ENCODE results near the gene AQP1. TPM values are rescaled to one million over a fixed set of nuclear protein-coding genes. Genes with fewer than 3 reads are reported as not detected.

AQP1 gene
- total RNA-seq, 4 donors from 2014 or later: 81.9 to 149 (median 113) TPM

DNA sequence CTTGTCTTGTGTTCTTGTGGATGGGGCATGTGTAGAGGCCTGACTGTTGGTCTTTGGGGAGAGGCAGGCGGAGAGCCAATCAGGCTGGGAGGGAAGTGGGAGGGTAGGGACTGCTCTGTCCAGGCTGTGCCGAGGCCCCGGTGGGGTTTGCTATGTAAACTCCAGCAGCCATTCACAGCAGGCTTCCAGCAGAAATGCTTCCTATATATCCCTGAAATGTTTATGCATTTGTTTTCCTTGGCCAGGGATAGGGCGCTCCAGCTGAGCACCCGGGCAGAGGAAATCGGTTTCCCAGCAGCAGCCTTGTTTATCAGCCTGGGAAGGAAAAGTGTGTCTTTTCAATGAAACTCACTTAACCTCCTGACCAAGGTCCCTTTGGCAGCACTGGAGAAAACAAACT, 18.3 kb upstream of the AQP1 start:
- TF ChIP-seq POLR2A (IDR thresholded peaks at IDR 0.05): no peak
- TF ChIP-seq, protein P1, sequence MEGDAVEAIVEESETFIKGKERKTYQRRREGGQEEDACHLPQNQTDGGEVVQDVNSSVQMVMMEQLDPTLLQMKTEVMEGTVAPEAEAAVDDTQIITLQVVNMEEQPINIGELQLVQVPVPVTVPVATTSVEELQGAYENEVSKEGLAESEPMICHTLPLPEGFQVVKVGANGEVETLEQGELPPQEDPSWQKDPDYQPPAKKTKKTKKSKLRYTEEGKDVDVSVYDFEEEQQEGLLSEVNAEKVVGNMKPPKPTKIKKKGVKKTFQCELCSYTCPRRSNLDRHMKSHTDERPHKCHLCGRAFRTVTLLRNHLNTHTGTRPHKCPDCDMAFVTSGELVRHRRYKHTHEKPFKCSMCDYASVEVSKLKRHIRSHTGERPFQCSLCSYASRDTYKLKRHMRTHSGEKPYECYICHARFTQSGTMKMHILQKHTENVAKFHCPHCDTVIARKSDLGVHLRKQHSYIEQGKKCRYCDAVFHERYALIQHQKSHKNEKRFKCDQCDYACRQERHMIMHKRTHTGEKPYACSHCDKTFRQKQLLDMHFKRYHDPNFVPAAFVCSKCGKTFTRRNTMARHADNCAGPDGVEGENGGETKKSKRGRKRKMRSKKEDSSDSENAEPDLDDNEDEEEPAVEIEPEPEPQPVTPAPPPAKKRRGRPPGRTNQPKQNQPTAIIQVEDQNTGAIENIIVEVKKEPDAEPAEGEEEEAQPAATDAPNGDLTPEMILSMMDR (IDR thresholded peaks at IDR 0.05 in 4 of 5, conservative IDR thresholded peaks at IDR 0.05 in 1 of 5): no peak
- Histone ChIP-seq H3K4me3 (no peak overlapping the region), H3K27me3 (no peaks in the 10 kb centered on the region), H3K27ac (peak overlapping the region in 3 of 4 donors; percentile 14 to 65 (median 50)), H3K9me3 (no peaks in the 10 kb centered on the region), H3K36me3 (no peaks in the 10 kb centered on the region), H3K4me1 (peaks cover 16 to 24% of the 10 kb centered on the region in 2 donors)
- in situ Hi-C loops (cut with MboI; ENCODE audit: low sequenced_read_pairs in 4 of 4) (no loop called here), intact Hi-C loops (cut with DNase I; ENCODE audit: low total_unique reads) (no loop called here)
- peak; percentile 29 to 41 for ATAC-seq
- no peak for DNase-seq

DNA sequence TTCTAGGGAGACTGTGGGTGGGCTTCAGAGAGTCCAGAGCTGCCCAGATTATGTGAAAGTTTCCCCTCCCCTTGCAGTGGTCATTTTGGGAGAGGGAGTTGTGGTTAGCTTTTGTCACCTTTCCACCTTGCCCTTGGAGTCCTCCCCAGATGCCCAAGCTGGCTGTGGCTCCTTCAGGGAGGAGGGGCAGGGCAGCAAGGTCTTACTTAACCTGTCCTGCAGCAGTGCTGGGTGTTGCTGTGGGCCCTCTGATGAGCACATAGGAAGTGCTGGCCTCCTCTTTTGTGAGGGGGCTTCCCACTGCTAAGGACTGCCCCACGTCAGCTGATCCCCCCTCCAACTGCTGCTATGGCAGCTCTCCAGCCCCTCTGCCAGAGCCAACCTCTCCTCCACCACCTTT, 17.6 kb upstream of the AQP1 start:
- ATAC-seq: no peak
- Histone ChIP-seq H3K4me1 (peaks cover 16 to 24% of the 10 kb centered on the region in 2 donors), H3K9me3 (no peaks in the 10 kb centered on the region), H3K4me3 (no peak overlapping the region), H3K36me3 (no peaks in the 10 kb centered on the region), H3K27ac (peak overlapping the region; percentile 11 to 65 (median 32)), H3K27me3 (no peaks in the 10 kb centered on the region)
- TF ChIP-seq, protein P1 (IDR thresholded peaks at IDR 0.05 in 4 of 5, conservative IDR thresholded peaks at IDR 0.05 in 1 of 5): no peak
- no peak for TF ChIP-seq POLR2A (IDR thresholded peaks at IDR 0.05)
- in situ Hi-C loops (cut with MboI; ENCODE audit: low sequenced_read_pairs in 4 of 4): no loop called here
- intact Hi-C loops (cut with DNase I; ENCODE audit: low total_unique reads): no loop called here
- DNase-seq: no peak

DNA sequence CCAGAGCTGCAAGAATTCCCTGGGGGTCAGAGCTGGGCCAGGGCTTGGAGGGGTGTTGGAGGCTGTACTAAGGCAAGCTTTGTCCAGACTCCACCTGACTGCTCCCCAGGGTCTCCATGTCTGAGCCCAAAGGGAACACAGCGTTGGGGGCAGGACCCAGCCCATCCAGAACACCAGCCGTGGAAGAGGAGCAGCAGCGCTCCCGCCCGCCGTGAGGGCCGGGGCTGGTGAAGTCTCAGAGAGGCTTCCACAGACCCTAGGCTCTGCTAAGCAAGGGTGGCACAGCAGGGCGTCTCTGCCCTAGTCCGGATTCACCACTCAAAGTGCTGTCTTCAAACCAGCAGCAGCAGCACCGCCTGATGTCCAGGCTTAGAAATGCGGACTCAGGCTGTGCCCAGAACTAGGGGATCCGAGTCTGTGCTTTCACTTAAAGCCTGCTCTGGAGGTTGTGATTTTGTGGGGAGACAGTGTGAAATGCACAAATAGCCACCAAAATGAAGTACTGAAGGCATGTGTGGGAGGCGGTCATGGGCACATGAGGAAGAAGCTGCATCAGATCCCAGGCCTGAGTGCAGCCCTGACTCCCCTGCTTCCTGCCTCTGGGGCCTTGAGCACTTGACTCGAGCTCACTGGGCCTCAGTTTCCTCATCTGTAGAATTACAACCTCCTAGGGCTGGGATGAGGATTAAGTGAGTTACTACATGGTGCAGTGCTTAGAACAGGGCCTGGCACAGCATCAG, 16.6 kb upstream of the AQP1 start:
- ATAC-seq (no peak), DNase-seq (no peak)
- no peak for TF ChIP-seq POLR2A (IDR thresholded peaks at IDR 0.05)
- TF ChIP-seq, protein P1 (IDR thresholded peaks at IDR 0.05 in 4 of 5, conservative IDR thresholded peaks at IDR 0.05 in 1 of 5): no peak
- intact Hi-C loops (cut with DNase I; ENCODE audit: low total_unique reads): no loop called here
- H3K4me1 ChIP-seq: peaks cover 24% of the 10 kb centered on the region in 2 donors
- H3K27me3 ChIP-seq: no peaks in the 10 kb centered on the region
- peak overlapping the region in 3 of 4 donors; percentile 9 to 50 (median 14) for H3K27ac ChIP-seq
- in situ Hi-C loops (cut with MboI; ENCODE audit: low sequenced_read_pairs in 4 of 4): no loop called here
- no peaks in the 10 kb centered on the region for H3K9me3 ChIP-seq
- H3K36me3 ChIP-seq: no peaks in the 10 kb centered on the region
- no peak overlapping the region for H3K4me3 ChIP-seq

DNA sequence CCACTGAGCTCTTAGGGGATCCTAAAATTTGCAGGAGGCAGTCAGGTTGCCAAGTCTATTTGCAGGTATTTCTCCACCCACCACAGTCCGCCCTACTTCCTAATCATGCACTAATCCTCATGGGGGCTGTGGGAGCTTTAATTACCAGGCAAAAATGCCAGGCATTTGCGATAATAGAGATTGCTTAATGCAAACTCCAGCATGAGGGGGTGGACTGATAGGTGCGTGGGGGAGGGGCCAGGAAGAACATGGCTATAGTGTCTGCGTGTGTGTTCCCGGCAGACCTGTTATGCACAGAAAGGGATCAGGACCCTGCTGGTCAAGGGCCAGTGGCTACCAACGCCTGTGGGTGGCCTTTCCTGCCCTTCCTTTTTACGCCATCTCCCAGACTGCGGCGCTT, 15.6 kb upstream of the AQP1 start:
- no peaks in the 10 kb centered on the region for H3K36me3 ChIP-seq
- peak overlapping the region in 1 of 4 donors; percentile 9 for H3K27ac ChIP-seq
- DNase-seq (no peak), ATAC-seq (no peak)
- H3K4me3 ChIP-seq: no peak overlapping the region
- no peaks in the 10 kb centered on the region for H3K9me3 ChIP-seq
- no peaks in the 10 kb centered on the region for H3K27me3 ChIP-seq
- H3K4me1 ChIP-seq: peaks cover 24% of the 10 kb centered on the region in 2 donors
- in situ Hi-C loops (cut with MboI; ENCODE audit: low sequenced_read_pairs in 4 of 4): no loop called here
- TF ChIP-seq, protein P1 (IDR thresholded peaks at IDR 0.05 in 4 of 5, conservative IDR thresholded peaks at IDR 0.05 in 1 of 5): no peak
- no peak for TF ChIP-seq POLR2A (IDR thresholded peaks at IDR 0.05)
- intact Hi-C loops (cut with DNase I; ENCODE audit: low total_unique reads): no loop called here

Measured in gastrocnemius medialis (tissue), 4 donors.